ENCODE results near the gene PRPF40A.

The PRPF40A gene

DNA sequence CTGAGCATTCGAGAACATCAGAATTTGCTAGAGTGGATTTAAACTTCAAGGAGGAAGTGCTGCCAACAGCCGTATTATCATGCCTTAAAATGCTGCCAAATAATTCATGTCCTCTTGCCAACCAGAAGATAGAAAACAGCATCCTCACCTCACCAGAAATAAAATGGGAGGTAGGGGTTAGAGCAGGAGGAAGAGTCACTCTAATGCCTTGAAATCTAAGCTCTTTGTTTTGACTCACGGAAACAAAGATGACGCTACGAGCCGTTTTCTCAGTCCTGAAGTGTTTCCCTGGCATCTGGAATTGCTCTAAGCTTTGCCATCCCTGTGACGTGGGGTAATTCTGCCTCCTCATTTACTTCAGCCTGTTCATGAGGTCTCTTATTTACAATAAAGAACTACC lies 97.1 kb downstream of the PRPF40A start:
- no peak for DNase-seq (ENCODE audit: low read depth, low spot score)

DNA sequence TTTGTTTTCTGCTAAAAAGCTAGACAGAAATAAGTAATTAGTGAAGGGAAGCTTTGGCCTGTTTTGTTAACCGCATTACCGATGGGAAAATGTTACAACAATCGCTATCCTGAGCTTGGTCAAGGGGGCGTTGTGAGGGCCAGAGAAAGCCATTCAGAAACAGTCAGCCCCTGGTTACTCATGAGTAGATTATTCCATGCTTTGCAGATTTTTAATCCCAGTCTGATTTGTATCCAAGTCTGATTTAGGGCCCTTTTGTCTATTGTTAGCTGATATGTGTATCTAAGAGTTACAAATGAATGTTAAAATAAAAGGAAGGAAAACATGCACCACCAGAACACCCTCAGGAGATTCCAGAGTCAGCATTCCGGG lies 99.1 kb downstream of the PRPF40A start:
- no peak for DNase-seq (ENCODE audit: low read depth, low spot score)

DNA sequence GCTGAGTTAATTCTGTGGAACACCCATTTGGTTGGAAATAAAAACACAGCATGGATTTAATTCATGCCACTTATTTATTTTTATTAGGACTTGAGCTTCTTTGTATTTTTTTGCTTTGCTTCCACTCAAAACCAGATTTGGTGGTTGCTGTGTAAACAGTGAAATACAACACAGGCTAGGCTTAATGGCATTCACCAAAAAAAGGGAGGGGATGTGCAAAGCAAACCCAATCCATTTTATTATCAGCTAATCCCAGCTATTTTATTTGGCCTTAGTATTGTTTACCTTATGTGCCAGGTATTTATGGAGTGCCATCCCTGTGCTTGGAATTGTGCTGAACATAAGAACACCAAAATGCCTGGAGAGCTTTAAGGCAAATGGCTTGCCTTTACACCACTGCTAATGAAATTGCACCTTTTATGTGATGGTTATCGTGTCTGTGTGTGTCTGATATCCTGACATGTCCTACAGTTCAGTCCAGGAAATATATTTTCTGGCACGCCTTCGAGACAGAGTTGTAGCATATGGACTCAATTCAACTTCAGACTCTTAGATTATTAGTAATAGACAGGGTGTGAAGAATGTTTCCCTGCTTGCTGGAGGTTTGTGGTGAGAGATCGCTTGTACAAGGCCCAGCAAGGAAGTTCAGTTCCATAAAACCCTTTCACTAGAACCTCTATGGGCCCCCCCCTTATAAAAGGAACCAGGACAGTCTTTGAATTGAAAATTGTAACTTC lies 99.6 kb downstream of the PRPF40A start:
- no peak for DNase-seq (ENCODE audit: low read depth, low spot score)

DNA sequence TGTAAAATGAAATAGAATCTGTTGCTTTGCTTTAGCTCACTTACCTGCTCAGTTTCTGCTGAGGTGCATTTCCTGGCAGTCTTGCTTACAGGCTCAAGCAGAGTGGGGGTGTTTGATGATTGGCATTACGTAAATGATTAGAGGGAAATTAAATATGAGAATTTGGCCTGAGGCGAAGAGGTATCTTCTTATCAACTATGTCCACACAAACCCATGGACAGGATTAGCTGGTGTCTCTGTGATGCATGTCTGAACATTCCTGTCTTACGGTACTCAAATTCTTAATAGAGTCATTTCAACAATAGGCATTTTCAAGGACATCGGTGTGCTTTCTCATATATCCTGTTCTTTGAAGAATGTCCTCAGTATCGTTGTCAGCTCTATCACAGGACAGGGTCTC lies 102.1 kb downstream of the PRPF40A start:
- no peak for DNase-seq (ENCODE audit: low read depth, low spot score)

DNA sequence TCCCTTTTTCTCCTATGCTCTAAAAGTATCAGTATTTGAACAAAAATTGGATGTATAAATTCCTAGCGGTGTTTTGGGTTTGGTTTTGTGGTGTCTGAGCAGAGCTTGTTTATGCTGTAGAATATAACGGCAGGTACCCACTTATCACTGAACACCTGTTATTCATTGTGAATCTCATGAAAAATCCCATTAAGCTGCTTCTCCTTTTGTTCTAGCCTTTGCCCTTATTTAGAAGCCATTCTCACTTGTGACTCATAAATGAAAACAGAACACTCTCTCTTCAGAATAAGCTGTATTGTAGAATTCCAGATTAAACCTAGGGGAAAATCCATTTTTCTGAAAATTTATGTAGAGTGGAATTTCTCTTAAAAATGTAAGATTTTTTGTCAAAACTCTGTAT lies 104.0 kb downstream of the PRPF40A start:
- DNase-seq (ENCODE audit: low read depth, low spot score) = no peak

DNA sequence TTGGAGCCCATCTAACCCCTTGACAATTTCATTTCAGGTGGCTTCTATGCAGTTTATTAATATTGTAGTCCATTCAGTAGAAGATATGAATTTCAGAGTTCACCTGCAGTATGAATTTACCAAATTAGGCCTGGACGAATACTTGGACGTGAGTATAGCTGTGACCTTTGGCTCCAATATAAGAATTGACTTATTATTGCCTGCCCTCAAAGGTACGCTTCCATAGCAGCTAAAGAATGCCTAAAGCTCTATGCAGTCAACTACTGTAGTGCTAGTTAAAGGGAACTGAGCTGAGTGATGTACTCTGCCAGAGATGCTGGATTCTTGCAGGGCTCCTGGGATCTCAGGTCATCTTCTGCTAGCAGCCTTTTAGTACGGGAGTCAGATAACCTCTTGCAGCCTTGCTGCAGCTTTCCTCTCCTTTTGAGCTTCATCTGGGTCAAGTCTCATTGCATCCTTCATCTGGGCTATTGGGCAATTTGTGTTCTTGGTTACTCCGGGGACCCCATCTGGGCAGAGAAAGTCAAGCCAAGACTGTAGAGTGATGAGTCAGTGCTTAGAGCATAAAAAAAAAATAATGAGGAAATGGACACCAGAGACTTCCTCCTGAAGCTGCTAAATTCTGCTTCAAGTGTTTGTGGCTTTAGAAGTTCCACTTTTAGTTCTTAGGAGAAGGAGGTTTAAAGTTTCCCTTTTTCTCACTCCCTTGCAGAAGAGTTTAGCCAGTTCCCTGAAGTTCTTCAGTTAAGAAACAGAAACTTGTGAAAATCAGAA lies 105.6 kb downstream of the PRPF40A start:
- DNase-seq (ENCODE audit: low read depth, low spot score) = peak; percentile 57

DNA sequence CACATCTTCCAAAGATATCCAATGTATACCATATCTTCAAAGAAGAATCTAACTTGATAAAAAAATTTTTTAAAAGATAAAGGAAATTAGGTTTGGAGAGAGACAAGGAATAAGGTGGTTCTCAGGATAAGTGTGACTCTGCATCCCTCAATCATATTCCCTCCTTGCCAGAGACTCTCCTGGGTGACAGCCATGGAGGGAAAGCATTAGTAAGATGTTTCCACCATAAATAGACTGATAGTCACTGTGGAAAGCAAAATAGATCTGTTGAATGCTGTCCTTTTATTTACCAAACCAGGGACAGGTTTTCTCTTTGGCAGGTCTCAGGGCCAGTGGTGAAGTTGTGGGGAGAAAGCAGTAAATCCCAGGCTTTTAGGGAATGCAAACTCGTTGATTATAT lies 107.6 kb downstream of the PRPF40A start:
- DNase-seq (ENCODE audit: low read depth, low spot score) = no peak

DNA sequence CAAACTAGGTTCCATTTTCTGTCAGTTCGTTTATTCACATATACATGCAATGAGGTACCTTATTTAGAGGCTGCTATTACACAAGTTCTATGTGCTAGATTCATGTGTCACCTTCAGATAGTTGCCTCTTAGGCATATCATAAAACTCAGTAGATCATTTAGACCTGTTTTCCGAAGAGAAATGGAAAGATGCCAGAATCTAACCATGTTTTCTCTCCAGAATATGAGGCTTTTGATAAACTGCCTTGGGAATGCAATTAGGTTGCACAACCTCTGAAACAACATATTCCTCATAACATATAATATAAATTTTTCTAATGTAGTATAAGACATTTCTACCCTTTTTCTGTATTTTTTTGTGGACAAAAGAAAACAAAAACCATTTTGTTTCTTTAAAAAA lies 108.1 kb downstream of the PRPF40A start:
- no peak for DNase-seq (ENCODE audit: low read depth, low spot score)

DNA sequence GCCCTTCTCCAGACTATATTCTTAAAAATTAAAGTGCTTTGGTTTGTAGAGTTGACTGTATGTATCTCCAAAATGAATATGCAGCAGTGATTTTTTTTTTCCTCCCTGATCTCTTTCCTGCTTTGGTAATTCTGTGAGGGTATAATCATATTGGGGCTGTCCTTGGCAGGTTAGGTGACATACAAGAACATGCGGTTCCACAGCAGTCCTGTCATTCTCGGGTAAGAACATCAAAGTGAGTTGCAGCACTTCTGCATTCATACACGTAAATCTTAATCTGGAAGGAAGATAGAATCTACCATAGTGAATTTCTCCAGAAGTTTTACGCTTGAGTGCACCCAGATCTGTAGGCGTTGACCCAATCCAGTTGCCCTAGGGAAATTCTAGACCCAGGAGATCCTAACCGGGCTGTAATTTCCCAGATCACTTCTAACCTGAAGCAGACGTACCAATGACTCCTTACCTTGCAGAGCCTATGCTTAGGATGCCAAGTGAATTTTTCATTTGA lies 109.4 kb downstream of the PRPF40A start:
- DNase-seq (ENCODE audit: low read depth, low spot score) = no peak

DNA sequence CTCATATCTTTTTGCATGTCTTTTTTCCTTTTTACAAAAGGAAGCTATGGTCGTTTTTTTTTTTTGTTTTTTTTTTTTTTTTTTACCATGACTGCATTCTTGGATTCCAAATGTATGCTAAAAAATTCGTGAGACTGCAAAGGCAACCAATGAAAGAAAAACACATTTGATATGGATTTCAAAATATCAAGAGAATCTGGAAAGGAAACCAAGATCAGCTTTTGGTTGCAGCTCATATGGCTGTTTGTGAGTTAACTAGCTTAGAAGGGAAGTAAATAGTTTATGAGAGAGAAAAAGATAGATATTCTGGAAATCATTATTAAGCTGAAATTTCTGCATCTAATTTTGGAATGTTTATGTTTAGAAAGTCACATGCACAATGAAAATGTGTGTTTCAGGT lies 110.3 kb downstream of the PRPF40A start:
- DNase-seq (ENCODE audit: low read depth, low spot score) = no peak

DNA sequence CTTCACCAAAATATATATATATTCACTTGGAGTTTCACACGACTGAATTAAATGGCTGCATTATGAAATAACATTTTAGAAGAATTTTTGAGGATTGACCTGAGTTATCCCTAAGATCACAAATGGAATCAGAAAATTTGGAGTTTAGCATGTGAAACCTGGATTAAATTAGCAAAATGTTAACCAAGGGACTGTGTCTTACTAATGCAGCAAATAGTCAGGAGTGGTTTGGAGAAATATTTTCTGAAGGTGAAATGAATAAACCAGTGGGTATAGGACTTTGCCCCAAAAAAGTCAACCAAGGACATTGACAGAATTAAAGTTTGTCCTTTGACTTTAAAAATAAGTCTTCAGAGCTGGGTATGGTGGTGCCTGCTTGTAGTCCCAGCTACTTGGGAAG lies 111.2 kb downstream of the PRPF40A start:
- no peak for DNase-seq (ENCODE audit: low read depth, low spot score)

DNA sequence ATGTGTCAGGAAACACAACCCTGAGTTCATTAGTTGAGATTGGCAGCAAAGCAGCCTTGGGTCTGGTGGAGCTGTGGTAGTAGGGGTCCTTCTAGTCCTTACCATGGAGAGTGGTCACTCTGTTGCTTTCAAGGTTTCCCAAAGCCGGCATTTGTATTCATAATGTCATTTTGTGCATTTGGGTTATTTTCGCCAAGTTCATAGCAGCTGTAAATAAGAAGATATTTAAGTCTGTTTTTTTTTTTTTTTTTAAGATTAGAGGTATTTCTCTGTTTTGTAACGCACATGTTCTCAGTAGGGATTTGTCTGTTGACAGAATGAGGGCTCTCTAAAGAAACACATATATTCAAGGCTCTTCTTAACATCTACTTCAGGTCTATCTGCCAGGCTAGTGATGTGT lies 114.1 kb downstream of the PRPF40A start:
- no peak for DNase-seq (ENCODE audit: low read depth, low spot score)

DNA sequence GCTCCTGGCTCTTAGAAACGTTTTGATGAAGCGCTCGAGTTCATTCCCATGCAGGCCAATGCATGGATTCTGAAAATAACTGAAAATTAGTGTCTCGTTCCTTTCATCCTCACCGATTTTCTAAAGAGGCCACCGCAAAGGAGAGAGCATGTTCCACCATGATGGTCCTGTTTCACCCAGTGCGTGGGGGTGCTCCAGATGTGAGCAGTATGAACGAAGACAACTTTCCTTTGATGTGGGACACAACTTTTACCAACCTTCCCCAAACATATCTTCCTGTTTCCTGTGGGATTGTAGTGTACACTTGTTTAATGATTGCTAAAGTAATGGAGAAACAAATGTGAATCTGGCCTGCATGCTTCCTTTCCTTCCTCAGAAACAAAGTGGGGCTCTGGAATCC lies 114.5 kb downstream of the PRPF40A start:
- DNase-seq (ENCODE audit: low read depth, low spot score) = no peak

Measured in smooth muscle cell of the brain vasculature (primary cell).